Measurements from ENCODE around the gene NLRP9. TPM values are rescaled to one million over a fixed set of nuclear protein-coding genes. Genes with fewer than 3 reads are reported as not detected.
"Not testable (repeated sequence)": the region's sequence is repeated elsewhere in the genome, so short reads cannot be mapped to it uniquely, and the experiment has no call there.

Gene NLRP9
- under 1 TPM in 1 of 5 donors, not detected in 4; 0.06 TPM for polyA plus RNA-seq (ENCODE audit: insufficient read depth in 1 of 5, insufficient read length in 5 of 5, low replicate concordance in 1 of 5)
- long read RNA-seq, donor 1: 0 reads
- long read RNA-seq, donor 2: 0 reads
- long read RNA-seq, donor 3: 0 reads
- long read RNA-seq, donor 4: 0 reads
- long read RNA-seq, donor 5: 0 reads
- long read RNA-seq, donor 6: 0 reads
- long read RNA-seq, donor 7: 0 reads
- long read RNA-seq, donor 8: 0 reads

GRCh38 chr19:55738302-55738701 lies at the start of gene NLRP9:
TSS of gene NLRP9 (minus strand) at chr19:55738402. CDS start at chr19:55738374, 28 bp downstream.
- DNase-seq: no peak

GRCh38 chr19:55781112-55781511 lies 42.9 kb upstream of the NLRP9 start:
- no peak for DNase-seq

- no peak for DNase-seq
Observed at GRCh38 chr19:55778331-55778730, 40.1 kb upstream of the NLRP9 start.

- no peak for DNase-seq
Observed at GRCh38 chr19:55777528-55777927, 39.3 kb upstream of the NLRP9 start.

- not testable (repeated sequence) for DNase-seq
Observed at GRCh38 chr19:55769632-55770031, 31.4 kb upstream of the NLRP9 start.

- not testable (repeated sequence) for DNase-seq
Observed at GRCh38 chr19:55768818-55769217, 30.6 kb upstream of the NLRP9 start, which contains the start of gene RFPL4AL1. TSS of gene RFPL4AL1 (plus strand) at chr19:55769118. CDS start at chr19:55771805, 2,687 bp downstream.

GRCh38 chr19:55766466-55766865 lies 28.3 kb upstream of the NLRP9 start:
- DNase-seq: no peak

GRCh38 chr19:55758797-55759196 lies 20.6 kb upstream of the NLRP9 start, which contains the start of gene RFPL4A:
TSS of gene RFPL4A (plus strand) at chr19:55759097. CDS start at chr19:55761801, 2,704 bp downstream.
- DNase-seq: not testable (repeated sequence)

GRCh38 chr19:55756808-55757207 lies 18.6 kb upstream of the NLRP9 start:
- DNase-seq: not testable (repeated sequence)

- DNase-seq: no peak
Observed at GRCh38 chr19:55753401-55753800, 15.2 kb upstream of the NLRP9 start.

GRCh38 chr19:55750715-55751114 lies 12.5 kb upstream of the NLRP9 start:
- no peak for DNase-seq

- not testable (repeated sequence) for DNase-seq
Observed at GRCh38 chr19:55730378-55730777, 7.8 kb downstream of the NLRP9 start.

GRCh38 chr19:55723491-55723890 lies 14.7 kb downstream of the NLRP9 start:
- DNase-seq: no peak

GRCh38 chr19:55720801-55721200 lies 17.4 kb downstream of the NLRP9 start:
- DNase-seq: no peak

GRCh38 chr19:55720214-55720746 lies 17.9 kb downstream of the NLRP9 start:
- no peak for DNase-seq

- DNase-seq: not testable (repeated sequence)
Observed at GRCh38 chr19:55717879-55718711, 20.1 kb downstream of the NLRP9 start.

GRCh38 chr19:55717251-55717650 lies 21.0 kb downstream of the NLRP9 start:
- DNase-seq: no peak

GRCh38 chr19:55716531-55716930 lies 21.7 kb downstream of the NLRP9 start:
- no peak for DNase-seq

- no peak for DNase-seq
Observed at GRCh38 chr19:55712804-55713631, 25.2 kb downstream of the NLRP9 start.

- no peak for DNase-seq
Observed at GRCh38 chr19:55711719-55712118, 26.5 kb downstream of the NLRP9 start.

- no peak for DNase-seq
Observed at GRCh38 chr19:55705972-55706371, 32.2 kb downstream of the NLRP9 start.
